Activated gamma-delta T cell treated with Interleukin-2 at 50 U/mL for 16 hours (primary cell): ENCODE results near the gene TLX2.
A peak's percentile ranks its signal among the peaks of the same experiment; 100 is the strongest.

Experiments used
- DNase-seq: peaks from one replicate; pipeline ENCODE4 v3.0.0-alpha.2; 2020

TLX2 gene

GRCh38 chr2:74497777-74498499, 16.3 kb upstream of the TLX2 start:
- DNase-seq: no peak

- DNase-seq: no peak
Measured at GRCh38 chr2:74498500-74499266, 15.6 kb upstream of the TLX2 start.

- DNase-seq: no peak
Measured at GRCh38 chr2:74499267-74499939, 14.8 kb upstream of the TLX2 start, which contains the start of gene LBX2. Gene LBX2 (minus strand): TSS chr2:74499603. CDS start chr2:74499537, 66 bp downstream.

- DNase-seq: no peak
Measured at GRCh38 chr2:74499940-74500577, 14.2 kb upstream of the TLX2 start.

- DNase-seq: no peak
Measured at GRCh38 chr2:74500578-74500946, 13.7 kb upstream of the TLX2 start.

GRCh38 chr2:74501335-74502071, 12.7 kb upstream of the TLX2 start:
- no peak for DNase-seq

GRCh38 chr2:74502147-74502719, 12.0 kb upstream of the TLX2 start:
- no peak for DNase-seq

GRCh38 chr2:74502720-74503505, 11.3 kb upstream of the TLX2 start:
- peak; percentile 51 for DNase-seq

- DNase-seq: no peak
Measured at GRCh38 chr2:74503506-74504475, 10.5 kb upstream of the TLX2 start.

GRCh38 chr2:74504591-74504990, 9.7 kb upstream of the TLX2 start:
- DNase-seq: no peak

GRCh38 chr2:74505448-74506246, 8.6 kb upstream of the TLX2 start:
- no peak for DNase-seq

GRCh38 chr2:74507145-74507925, 6.9 kb upstream of the TLX2 start, which contains the start of gene PCGF1:
Gene PCGF1 (minus strand): TSS chr2:74507695. CDS start chr2:74507668, 27 bp downstream.
- peak; percentile 99 for DNase-seq

GRCh38 chr2:74507926-74508520, 6.2 kb upstream of the TLX2 start:
- DNase-seq: no peak

- no peak for DNase-seq
Measured at GRCh38 chr2:74510272-74510671, 4.0 kb upstream of the TLX2 start.

- DNase-seq: no peak
Measured at GRCh38 chr2:74511104-74511989, 2.9 kb upstream of the TLX2 start.

GRCh38 chr2:74512744-74513604, 1.3 kb upstream of the TLX2 start:
- DNase-seq: no peak
